A549 (cell line): ENCODE measurements around the gene METTL9.

Experiments
- CTCF ChIP-seq: fragments of >200 bp; sonication (Bioruptor Twin); formaldehyde crosslinking; IDR thresholded peaks from 3 replicates; pipeline ENCODE4 v1.5.1; 2016
- EP300 ChIP-seq, 2 experiments: fragments of >200 bp; sonication (Bioruptor Twin); formaldehyde crosslinking; IDR thresholded peaks; 2 replicates in 1 of 2; 3 replicates in 1 of 2; pipeline ENCODE4 v1.6.1; 2016 to 2017
- JUN ChIP-seq, 2 experiments: fragments of >200 bp; sonication (Bioruptor Twin); formaldehyde crosslinking; IDR thresholded peaks; 2 replicates in 1 of 2; 3 replicates in 1 of 2; pipeline ENCODE4 v1.6.1; 2016 to 2017
- JUNB ChIP-seq: fragments of >200 bp; sonication (Bioruptor Twin); formaldehyde crosslinking; IDR thresholded peaks from 2 replicates; pipeline ENCODE4 v1.6.1; 2016
- MAFK ChIP-seq: fragments of 450-650 bp; IDR thresholded peaks from 2 replicates; pipeline ENCODE4 v1.6.1; 2014; ENCODE audit not compliant: partially characterized antibody
- NPAS2 ChIP-seq: fragments of 250-450 bp; sonication (Bioruptor Pico); IDR thresholded peaks from 2 replicates; pipeline ENCODE4 v1.8.0; 2022; ENCODE audit warnings: mild to moderate bottlenecking, moderate library complexity, borderline replicate concordance

DNA sequence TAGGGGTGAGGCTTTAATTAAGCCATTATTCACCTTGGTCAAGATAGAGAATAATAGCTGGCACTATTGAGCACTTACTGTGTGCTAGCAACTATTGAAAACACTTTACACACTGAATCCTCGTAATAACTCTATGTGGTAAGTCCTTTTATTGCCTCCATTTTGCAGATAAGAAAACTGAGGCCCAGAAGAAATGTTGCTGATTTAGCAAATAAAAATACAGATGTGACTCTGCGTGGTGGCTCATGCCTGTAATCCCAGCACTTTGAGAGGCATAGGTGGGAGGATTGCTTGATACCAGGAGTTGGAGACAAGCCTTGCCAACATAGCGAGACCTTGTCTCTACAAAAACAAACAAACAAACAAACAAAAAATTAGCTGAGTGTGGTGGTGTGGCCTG, 83.8 kb downstream of the METTL9 start:
- no peak for TF ChIP-seq CTCF
- TF ChIP-seq MAFK: peak; percentile 88
- no peak for TF ChIP-seq JUN (IDR thresholded peaks at IDR 0.05)
- no peak for TF ChIP-seq EP300 (IDR thresholded peaks at IDR 0.05)
- no peak for TF ChIP-seq JUNB
- TF ChIP-seq NPAS2 (CRISPR knock-in tag): no peak
